NCI-H524 (cell line): Measurements from ENCODE around the gene STAB2.

Experiments
- DNase-seq, 2 experiments: peaks; one replicate each; lab custom pipeline; 2025; lab: John Stamatoyannopoulos, UW

STAB2 gene

GRCh38 chr12:103783744-103784664, 196.9 kb downstream of the STAB2 start:
- DNase-seq = no peak

- DNase-seq = no peak
These were observed 198.4 kb downstream of the STAB2 start for GRCh38 chr12:103785243-103786031.

GRCh38 chr12:103786201-103786600, 199.1 kb downstream of the STAB2 start:
- no peak for DNase-seq

- DNase-seq = no peak
These were observed 204.4 kb downstream of the STAB2 start for GRCh38 chr12:103791350-103791920.

GRCh38 chr12:103793046-103793445, 206.0 kb downstream of the STAB2 start:
- no peak for DNase-seq

- no peak for DNase-seq
These were observed 206.5 kb downstream of the STAB2 start for GRCh38 chr12:103793512-103794045.

- DNase-seq = no peak
These were observed 207.5 kb downstream of the STAB2 start for GRCh38 chr12:103794309-103795213.

GRCh38 chr12:103798586-103798985, 211.5 kb downstream of the STAB2 start:
- DNase-seq = no peak

- no peak for DNase-seq
These were observed 212.4 kb downstream of the STAB2 start for GRCh38 chr12:103799504-103799856.

GRCh38 chr12:103799857-103800771, 213.0 kb downstream of the STAB2 start:
- no peak for DNase-seq

- no peak for DNase-seq
These were observed 214.9 kb downstream of the STAB2 start for GRCh38 chr12:103801709-103802585.

GRCh38 chr12:103802586-103802886, 215.5 kb downstream of the STAB2 start:
- DNase-seq = no peak

GRCh38 chr12:103803847-103804246, 216.8 kb downstream of the STAB2 start:
- no peak for DNase-seq

- DNase-seq = no peak
These were observed 218.7 kb downstream of the STAB2 start for GRCh38 chr12:103805655-103806360.

GRCh38 chr12:103806803-103807202, 219.7 kb downstream of the STAB2 start:
- no peak for DNase-seq

GRCh38 chr12:103807561-103808238, 220.6 kb downstream of the STAB2 start:
- DNase-seq = no peak

GRCh38 chr12:103808239-103808880, 221.3 kb downstream of the STAB2 start:
- DNase-seq = no peak

GRCh38 chr12:103809154-103809553, 222.1 kb downstream of the STAB2 start:
- DNase-seq = no peak
